ENCODE data around the gene RPP21.

Gene RPP21

GRCh38 chr6:30344868-30345671 is at the start of gene RPP21:
Gene RPP21, plus strand, starts transcription at chr6:30345156. Its CDS starts 16 bp downstream, at chr6:30345172.
- DNase-seq (ENCODE audit: low spot score) (peak; percentile 47), FAIRE-seq (no peak)

GRCh38 chr6:30295837-30296236 is 49.1 kb upstream of the RPP21 start:
- no peak for DNase-seq (ENCODE audit: low spot score)
- FAIRE-seq = no peak

- no peak for FAIRE-seq
Observed at GRCh38 chr6:30304002-30304401, 41.0 kb upstream of the RPP21 start.

GRCh38 chr6:30311101-30311500 is 33.9 kb upstream of the RPP21 start:
- no peak for FAIRE-seq
- DNase-seq (ENCODE audit: low spot score) = no peak

More at GRCh38 chr6:30304002-30304401, 41.0 kb upstream of the RPP21 start:
- no peak for DNase-seq (ENCODE audit: low spot score)

GRCh38 chr6:30311671-30312070 is 33.3 kb upstream of the RPP21 start:
- FAIRE-seq (no peak), DNase-seq (ENCODE audit: low spot score) (no peak)

- no peak for DNase-seq (ENCODE audit: low spot score)
- no peak for FAIRE-seq
Observed at GRCh38 chr6:30312266-30312665, 32.7 kb upstream of the RPP21 start.

GRCh38 chr6:30312676-30313321 is 32.2 kb upstream of the RPP21 start:
- no peak for DNase-seq (ENCODE audit: low spot score)
- no peak for FAIRE-seq

GRCh38 chr6:30315156-30315555 is 29.8 kb upstream of the RPP21 start:
- FAIRE-seq = no peak

GRCh38 chr6:30317913-30318589 is 26.9 kb upstream of the RPP21 start:
- DNase-seq (ENCODE audit: low spot score) = no peak
- no peak for FAIRE-seq

More at GRCh38 chr6:30315156-30315555, 29.8 kb upstream of the RPP21 start:
- DNase-seq (ENCODE audit: low spot score) = no peak

- no peak for FAIRE-seq
- no peak for DNase-seq (ENCODE audit: low spot score)
Observed at GRCh38 chr6:30319146-30319835, 25.7 kb upstream of the RPP21 start.

GRCh38 chr6:30321692-30322388 is 23.1 kb upstream of the RPP21 start:
- FAIRE-seq = no peak

GRCh38 chr6:30322527-30323501 is 22.1 kb upstream of the RPP21 start:
- DNase-seq (ENCODE audit: low spot score) (no peak), FAIRE-seq (no peak)

More at GRCh38 chr6:30321692-30322388, 23.1 kb upstream of the RPP21 start:
- no peak for DNase-seq (ENCODE audit: low spot score)

- FAIRE-seq (no peak), DNase-seq (ENCODE audit: low spot score) (no peak)
Observed at GRCh38 chr6:30323806-30324205, 21.1 kb upstream of the RPP21 start.

GRCh38 chr6:30325150-30325872 is 19.6 kb upstream of the RPP21 start:
- DNase-seq (ENCODE audit: low spot score) (peak; percentile 43), FAIRE-seq (no peak)

GRCh38 chr6:30325873-30326525 is 19.0 kb upstream of the RPP21 start:
- DNase-seq (ENCODE audit: low spot score) = peak; percentile 46
- FAIRE-seq = no peak

- FAIRE-seq = no peak
- peak; percentile 31 for DNase-seq (ENCODE audit: low spot score)
Observed at GRCh38 chr6:30326526-30327231, 18.3 kb upstream of the RPP21 start, which contains the start of gene TRIM39. Gene TRIM39, plus strand, starts transcription at chr6:30326927. Its CDS starts 2,391 bp downstream, at chr6:30329318.

GRCh38 chr6:30327232-30327746 is 17.7 kb upstream of the RPP21 start:
- DNase-seq (ENCODE audit: low spot score) (no peak), FAIRE-seq (no peak)

All from RCC 7860 (cell line).